ENCODE results near the gene PDE10A.

The PDE10A gene

DNA sequence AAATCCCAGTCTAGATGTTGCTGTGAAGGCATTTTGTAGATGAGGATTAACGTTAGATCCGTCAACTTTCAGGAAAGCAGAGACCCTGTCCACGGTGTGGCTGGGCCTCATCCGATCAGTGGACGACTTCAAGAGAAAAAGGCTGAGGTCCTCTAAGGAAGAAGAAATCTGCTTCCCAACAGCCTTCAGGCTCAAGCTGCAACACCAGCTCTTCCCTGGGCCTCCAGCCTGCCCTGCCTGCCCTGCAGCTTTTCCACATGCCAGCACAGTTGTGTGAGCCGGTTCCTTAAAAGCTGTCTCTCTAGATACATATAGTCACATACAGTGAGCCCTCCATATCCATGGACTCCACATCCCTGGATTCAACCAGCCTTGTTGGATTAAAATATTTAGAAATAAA, 14.1 kb upstream of the PDE10A start:
- no peak for DNase-seq (ENCODE audit: extremely low read depth, insufficient read length)
- H3K27me3 ChIP-seq (replicated peaks; ENCODE audit: control insufficient read depth, insufficient read depth, low read length), result no peaks in the 10 kb centered on the region
- no peak overlapping the region for H3K4me3 ChIP-seq (replicated peaks; ENCODE audit: low read depth, low read length)
- TF ChIP-seq, protein P1, sequence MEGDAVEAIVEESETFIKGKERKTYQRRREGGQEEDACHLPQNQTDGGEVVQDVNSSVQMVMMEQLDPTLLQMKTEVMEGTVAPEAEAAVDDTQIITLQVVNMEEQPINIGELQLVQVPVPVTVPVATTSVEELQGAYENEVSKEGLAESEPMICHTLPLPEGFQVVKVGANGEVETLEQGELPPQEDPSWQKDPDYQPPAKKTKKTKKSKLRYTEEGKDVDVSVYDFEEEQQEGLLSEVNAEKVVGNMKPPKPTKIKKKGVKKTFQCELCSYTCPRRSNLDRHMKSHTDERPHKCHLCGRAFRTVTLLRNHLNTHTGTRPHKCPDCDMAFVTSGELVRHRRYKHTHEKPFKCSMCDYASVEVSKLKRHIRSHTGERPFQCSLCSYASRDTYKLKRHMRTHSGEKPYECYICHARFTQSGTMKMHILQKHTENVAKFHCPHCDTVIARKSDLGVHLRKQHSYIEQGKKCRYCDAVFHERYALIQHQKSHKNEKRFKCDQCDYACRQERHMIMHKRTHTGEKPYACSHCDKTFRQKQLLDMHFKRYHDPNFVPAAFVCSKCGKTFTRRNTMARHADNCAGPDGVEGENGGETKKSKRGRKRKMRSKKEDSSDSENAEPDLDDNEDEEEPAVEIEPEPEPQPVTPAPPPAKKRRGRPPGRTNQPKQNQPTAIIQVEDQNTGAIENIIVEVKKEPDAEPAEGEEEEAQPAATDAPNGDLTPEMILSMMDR (IDR thresholded peaks at IDR 0.05; ENCODE audit: insufficient read depth, low read length, poor library complexity, severe bottlenecking), result no peak
- no peaks in the 10 kb centered on the region for H3K36me3 ChIP-seq (ENCODE audit: control insufficient read depth, insufficient read depth, low read length)

DNA sequence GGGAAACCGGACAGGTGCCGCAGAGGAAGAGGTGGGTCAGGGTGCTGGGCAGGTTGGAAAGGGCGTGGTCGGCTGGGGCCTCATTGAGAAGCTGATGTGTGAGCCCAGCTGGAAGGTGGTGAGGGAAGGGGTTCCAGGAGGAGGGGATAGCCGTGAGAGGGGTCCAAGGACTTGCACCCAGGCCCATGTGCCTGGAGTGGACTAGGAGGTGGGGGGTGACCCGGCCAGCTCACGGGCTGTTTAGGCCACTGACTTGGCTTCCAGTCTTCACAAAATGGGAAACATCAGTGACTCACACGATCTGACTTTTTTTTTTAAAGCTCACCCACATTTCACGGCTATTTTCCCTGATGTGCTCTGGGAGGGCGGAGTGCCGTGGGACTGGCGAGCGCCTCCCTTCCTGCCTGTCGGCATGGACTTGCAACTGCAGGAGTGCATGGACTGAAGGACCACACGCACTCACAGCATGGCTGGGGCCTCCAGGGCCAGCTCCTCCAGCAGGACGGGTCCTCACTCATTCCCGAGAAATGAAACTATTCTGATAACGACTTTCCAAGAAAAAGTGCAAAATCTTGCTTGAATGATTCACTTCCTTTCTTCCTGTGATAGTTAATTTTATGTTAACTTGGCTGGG, 13.5 kb upstream of the PDE10A start:
- no peaks in the 10 kb centered on the region for H3K36me3 ChIP-seq (ENCODE audit: control insufficient read depth, insufficient read depth, low read length)
- TF ChIP-seq, protein P1 (IDR thresholded peaks at IDR 0.05; ENCODE audit: insufficient read depth, low read length, poor library complexity, severe bottlenecking), result no peak
- no peak overlapping the region for H3K4me3 ChIP-seq (replicated peaks; ENCODE audit: low read depth, low read length)
- no peak for DNase-seq (ENCODE audit: extremely low read depth, insufficient read length)
- H3K27me3 ChIP-seq (replicated peaks; ENCODE audit: control insufficient read depth, insufficient read depth, low read length), result no peaks in the 10 kb centered on the region

DNA sequence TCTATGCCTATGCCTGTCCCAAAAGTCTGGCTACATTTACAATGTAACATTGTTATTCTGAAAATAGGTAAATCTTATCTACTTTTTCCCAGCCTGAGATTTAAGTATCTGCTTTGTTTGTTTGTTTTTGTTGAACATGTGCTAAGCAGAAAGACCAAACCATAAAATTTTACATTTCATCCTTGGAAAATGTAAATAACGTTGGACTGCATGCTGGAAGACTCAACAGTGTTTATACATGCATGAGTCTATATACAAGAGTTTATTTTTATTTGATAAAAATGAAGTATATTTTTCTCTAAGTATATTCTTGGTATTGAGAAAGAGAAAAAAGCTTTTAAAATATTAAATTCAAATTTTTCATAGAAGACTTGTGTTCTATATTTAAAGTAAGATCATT, 12.1 kb upstream of the PDE10A start:
- TF ChIP-seq, protein P1 (IDR thresholded peaks at IDR 0.05; ENCODE audit: insufficient read depth, low read length, poor library complexity, severe bottlenecking), result no peak
- H3K36me3 ChIP-seq (ENCODE audit: control insufficient read depth, insufficient read depth, low read length), result no peaks in the 10 kb centered on the region
- H3K27me3 ChIP-seq (replicated peaks; ENCODE audit: control insufficient read depth, insufficient read depth, low read length), result no peaks in the 10 kb centered on the region; the same call in 1 of the 2 replicates
- H3K4me3 ChIP-seq (replicated peaks; ENCODE audit: low read depth, low read length), result no peak overlapping the region
- DNase-seq (ENCODE audit: extremely low read depth, insufficient read length), result no peak

DNA sequence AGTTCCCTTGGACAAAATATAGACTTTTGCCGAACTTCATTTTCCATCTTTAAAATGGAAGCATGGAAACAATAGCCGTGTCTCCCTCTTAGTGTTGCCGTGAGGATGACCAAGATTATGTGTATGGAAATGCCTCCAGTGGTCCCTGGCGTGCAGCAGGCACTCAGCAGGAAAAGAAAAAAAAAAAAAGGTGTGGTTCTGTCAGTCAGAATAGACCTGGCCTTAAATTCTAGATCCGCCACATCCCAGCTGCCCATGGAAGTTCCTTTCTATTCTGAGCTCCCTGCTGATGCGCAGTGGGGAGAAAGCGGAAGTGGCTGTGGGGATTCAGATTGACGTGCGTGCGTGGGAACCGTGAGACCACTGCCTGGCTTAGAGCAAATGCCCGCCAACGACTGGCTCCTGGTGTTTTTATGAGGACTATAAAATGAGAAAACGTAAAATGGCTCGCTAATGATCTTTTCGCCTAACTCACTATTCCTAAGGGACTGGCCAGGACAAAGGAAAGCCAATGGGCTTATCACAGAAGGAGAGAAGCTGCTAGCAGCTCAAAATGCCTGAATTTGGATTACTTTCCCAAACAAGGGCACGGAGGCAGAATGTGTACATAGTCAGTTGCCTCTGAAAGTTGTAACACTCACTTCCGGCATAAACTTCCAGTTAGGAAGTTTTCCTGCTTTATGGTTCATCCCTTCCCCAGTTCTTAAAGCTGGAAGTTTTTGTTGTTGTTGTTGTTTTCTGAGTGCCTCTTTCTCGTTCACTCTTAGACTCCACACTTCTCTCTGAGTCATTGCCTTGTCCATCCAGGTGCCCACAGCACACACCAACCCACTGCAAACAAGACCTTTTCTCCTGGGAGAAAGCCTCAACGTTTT, 11.4 kb upstream of the PDE10A start:
- TF ChIP-seq, protein P1 (IDR thresholded peaks at IDR 0.05; ENCODE audit: insufficient read depth, low read length, poor library complexity, severe bottlenecking), result no peak
- H3K36me3 ChIP-seq (ENCODE audit: control insufficient read depth, insufficient read depth, low read length), result no peaks in the 10 kb centered on the region

DNA sequence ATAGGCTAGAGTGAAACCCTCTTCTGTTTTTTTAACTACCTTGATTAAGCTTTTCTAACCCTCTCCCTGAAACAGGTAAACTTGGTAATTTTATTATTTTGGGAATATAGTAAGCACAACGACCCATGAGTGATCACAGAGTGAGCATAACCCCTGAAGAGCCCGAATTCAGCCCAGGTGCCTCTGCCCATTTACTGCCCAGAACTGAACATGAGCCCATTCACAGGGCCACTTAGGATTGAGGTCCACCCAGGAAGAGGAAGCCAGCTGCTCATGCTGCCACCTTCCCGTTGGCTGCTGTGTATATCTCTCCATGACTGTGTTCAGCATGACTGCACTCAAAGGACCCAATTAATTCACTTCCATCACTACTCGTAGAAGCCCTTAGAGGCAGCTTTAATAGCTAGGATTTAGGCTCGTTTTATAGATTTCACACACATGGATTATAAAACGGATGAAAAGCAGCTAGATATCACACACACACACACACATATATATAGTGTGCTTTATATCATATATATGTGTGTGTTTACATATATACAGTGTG, 8.3 kb upstream of the PDE10A start:
- Histone ChIP-seq H3K36me3 (ENCODE audit: control insufficient read depth, insufficient read depth, low read length) (no peaks in the 10 kb centered on the region), H3K27me3 (replicated peaks; ENCODE audit: control insufficient read depth, insufficient read depth, low read length) (no peaks in the 10 kb centered on the region; the same call in 1 of the 2 replicates), H3K4me3 (replicated peaks; ENCODE audit: low read depth, low read length) (no peak overlapping the region)
- TF ChIP-seq, protein P1 (IDR thresholded peaks at IDR 0.05; ENCODE audit: insufficient read depth, low read length, poor library complexity, severe bottlenecking), result no peak
- DNase-seq (ENCODE audit: extremely low read depth, insufficient read length), result no peak

More for the DNA sequence above, 11.4 kb upstream of the PDE10A start:
- no peak for DNase-seq (ENCODE audit: extremely low read depth, insufficient read length)
- no peaks in the 10 kb centered on the region; the same call in 1 of the 2 replicates for H3K27me3 ChIP-seq (replicated peaks; ENCODE audit: control insufficient read depth, insufficient read depth, low read length)
- H3K4me3 ChIP-seq (replicated peaks; ENCODE audit: low read depth, low read length), result no peak overlapping the region
